Natural killer cell (primary cell): Measurements from ENCODE around the gene MAFG. TPM values are rescaled to one million over a fixed set of nuclear protein-coding genes. Genes with fewer than 3 reads are reported as not detected.

Source experiments
- ATAC-seq, 3 donors: fragments of 150-1000 bp in 2 of 3; fragments of 200-7000 bp in 1 of 3; cut with Tn5 transposase; 1 replicate in 1 of 3; 2 replicates in 2 of 3; pipeline ENCODE4 v1.10.0; 2021; ENCODE audit warnings: mild to moderate bottlenecking in 2 of 3, moderate library complexity in 2 of 3
- DNase-seq, 2 donors: peaks; one replicate each; pipeline versions ENCODE4 v3.0.0 to v3.0.0-alpha.2; 2013 to 2021; ENCODE audit warnings: mixed read lengths in 1 of 2
- H3K27ac ChIP-seq: one replicate; pipeline ENCODE4 v1.5.1; 2013; ENCODE audit warnings: mild to moderate bottlenecking, low read length
- H3K27me3 ChIP-seq: one replicate; pipeline ENCODE4 v1.6.1; 2013; ENCODE audit warnings: low read length; ENCODE audit not compliant: control insufficient read depth, insufficient read depth
- H3K36me3 ChIP-seq: one replicate; pipeline ENCODE4 v1.6.1; 2013; ENCODE audit warnings: low read length; ENCODE audit not compliant: control insufficient read depth, insufficient read depth
- H3K4me1 ChIP-seq: one replicate; pipeline ENCODE4 v1.6.1; 2013; ENCODE audit warnings: low read length; ENCODE audit not compliant: control insufficient read depth, insufficient read depth
- H3K4me3 ChIP-seq: one replicate; pipeline ENCODE4 v1.5.1; 2013; ENCODE audit warnings: low read length
- H3K9me3 ChIP-seq: one replicate; pipeline ENCODE4 v1.6.1; 2013; ENCODE audit warnings: low read length; ENCODE audit not compliant: control insufficient read depth, insufficient read depth
- H3K27ac Mint-ChIP-seq, 2 donors: one replicate each; pipeline ENCODE4 v1.8.0; 2022; ENCODE audit warnings: mild to moderate bottlenecking in 2 of 2, mixed read lengths in 2 of 2, moderate library complexity in 1 of 2
- H3K27me3 Mint-ChIP-seq, 2 donors: one replicate each; pipeline ENCODE4 v1.8.0; 2022; ENCODE audit warnings: low read depth in 2 of 2, mixed read lengths in 2 of 2
- H3K36me3 Mint-ChIP-seq: one replicate; pipeline ENCODE4 v1.8.0; 2022; ENCODE audit warnings: mixed read lengths
- H3K4me1 Mint-ChIP-seq, 2 donors: one replicate each; pipeline ENCODE4 v1.8.0; 2022; ENCODE audit warnings: mixed read lengths in 2 of 2
- H3K4me3 Mint-ChIP-seq: one replicate; pipeline ENCODE4 v1.8.0; 2022; ENCODE audit warnings: mild to moderate bottlenecking, moderate library complexity, mixed read lengths
- H3K9me3 Mint-ChIP-seq, 2 donors: one replicate each; pipeline ENCODE4 v1.8.0; 2022; ENCODE audit warnings: mixed read lengths in 2 of 2
- WGBS: methylation state at CpG from one replicate; pipeline ENCODE4 v1.1.7; 2013; ENCODE audit warnings: missing lambda C conversion rate; ENCODE audit not compliant: insufficient coverage; 5-methylcytosine and 5-hydroxymethylcytosine counted together
- intact Hi-C: fragments of 100-400 bp; cut with micrococcal nuclease; formaldehyde crosslinking; loops from one replicate; pipeline ENCODE4 v1.14.2; 2022
- total RNA-seq, 4 donors: library from RNA; stranded (reverse); fragments of 120-200 nt in 1 of 4; gene quantifications; one replicate each; pipeline versions ENCODE4 v1.2.3 to v1.2.4, GENCODE V29; 2013 to 2022
- TF ChIP-seq, protein P1 (sequence below): fragments of 200-600 bp; IDR thresholded peaks from one replicate; pipeline ENCODE4 v1.8.0; 2022; ENCODE audit warnings: antibody characterized with exemption

MAFG gene
- total RNA-seq, 3 donors from 2014 or later (not counting 1 experiment from before 2014, with no cell fraction given) = 11.9 to 14.6 (median 13.2) TPM

GRCh38 chr17:81914103-81914850 lies 13.3 kb downstream of the MAFG start:
- Histone ChIP-seq H3K27me3 (no peaks in the 10 kb centered on the region), H3K4me3 (no peak overlapping the region), H3K27ac (no peak overlapping the region), H3K9me3 (no peaks in the 10 kb centered on the region), H3K4me1 (peaks cover 42% of the 10 kb centered on the region), H3K36me3 (peaks cover 38% of the 10 kb centered on the region)
- no peaks in the 10 kb centered on the region for H3K27me3 Mint-ChIP-seq
- DNase-seq (no peak), ATAC-seq (no peak)
- H3K9me3 Mint-ChIP-seq = no peaks in the 10 kb centered on the region
- H3K27ac Mint-ChIP-seq = no peak overlapping the region
- no peak overlapping the region for H3K4me3 Mint-ChIP-seq
- TF ChIP-seq, protein P1, sequence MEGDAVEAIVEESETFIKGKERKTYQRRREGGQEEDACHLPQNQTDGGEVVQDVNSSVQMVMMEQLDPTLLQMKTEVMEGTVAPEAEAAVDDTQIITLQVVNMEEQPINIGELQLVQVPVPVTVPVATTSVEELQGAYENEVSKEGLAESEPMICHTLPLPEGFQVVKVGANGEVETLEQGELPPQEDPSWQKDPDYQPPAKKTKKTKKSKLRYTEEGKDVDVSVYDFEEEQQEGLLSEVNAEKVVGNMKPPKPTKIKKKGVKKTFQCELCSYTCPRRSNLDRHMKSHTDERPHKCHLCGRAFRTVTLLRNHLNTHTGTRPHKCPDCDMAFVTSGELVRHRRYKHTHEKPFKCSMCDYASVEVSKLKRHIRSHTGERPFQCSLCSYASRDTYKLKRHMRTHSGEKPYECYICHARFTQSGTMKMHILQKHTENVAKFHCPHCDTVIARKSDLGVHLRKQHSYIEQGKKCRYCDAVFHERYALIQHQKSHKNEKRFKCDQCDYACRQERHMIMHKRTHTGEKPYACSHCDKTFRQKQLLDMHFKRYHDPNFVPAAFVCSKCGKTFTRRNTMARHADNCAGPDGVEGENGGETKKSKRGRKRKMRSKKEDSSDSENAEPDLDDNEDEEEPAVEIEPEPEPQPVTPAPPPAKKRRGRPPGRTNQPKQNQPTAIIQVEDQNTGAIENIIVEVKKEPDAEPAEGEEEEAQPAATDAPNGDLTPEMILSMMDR = no peak
- 98% methylated on average over 35 of the region's 36 CpGs for WGBS
- intact Hi-C loops = no loop called here
- peaks cover 26 to 46% of the 10 kb centered on the region in 2 donors for H3K4me1 Mint-ChIP-seq
- H3K36me3 Mint-ChIP-seq = no peaks in the 10 kb centered on the region

- H3K27me3 ChIP-seq = no peaks in the 10 kb centered on the region
- no peak overlapping the region for H3K27ac ChIP-seq
- Mint-ChIP-seq H3K4me3 (peak overlapping the region; percentile 17), H3K27ac (no peak overlapping the region), H3K9me3 (no peaks in the 10 kb centered on the region), H3K27me3 (no peaks in the 10 kb centered on the region), H3K4me1 (peaks cover 26 to 46% of the 10 kb centered on the region in 2 donors), H3K36me3 (no peaks in the 10 kb centered on the region)
- no peak overlapping the region for H3K4me3 ChIP-seq
- H3K9me3 ChIP-seq = no peaks in the 10 kb centered on the region
- peaks cover 42% of the 10 kb centered on the region for H3K4me1 ChIP-seq
- intact Hi-C loops = no loop called here
- no peak for ATAC-seq
- WGBS = 97% methylated on average over 31 of the region's 31 CpGs
- peaks cover 42% of the 10 kb centered on the region for H3K36me3 ChIP-seq
- DNase-seq = no peak
- TF ChIP-seq, protein P1 = no peak
Measured at GRCh38 chr17:81913394-81914102, 14.0 kb downstream of the MAFG start.

DNA sequence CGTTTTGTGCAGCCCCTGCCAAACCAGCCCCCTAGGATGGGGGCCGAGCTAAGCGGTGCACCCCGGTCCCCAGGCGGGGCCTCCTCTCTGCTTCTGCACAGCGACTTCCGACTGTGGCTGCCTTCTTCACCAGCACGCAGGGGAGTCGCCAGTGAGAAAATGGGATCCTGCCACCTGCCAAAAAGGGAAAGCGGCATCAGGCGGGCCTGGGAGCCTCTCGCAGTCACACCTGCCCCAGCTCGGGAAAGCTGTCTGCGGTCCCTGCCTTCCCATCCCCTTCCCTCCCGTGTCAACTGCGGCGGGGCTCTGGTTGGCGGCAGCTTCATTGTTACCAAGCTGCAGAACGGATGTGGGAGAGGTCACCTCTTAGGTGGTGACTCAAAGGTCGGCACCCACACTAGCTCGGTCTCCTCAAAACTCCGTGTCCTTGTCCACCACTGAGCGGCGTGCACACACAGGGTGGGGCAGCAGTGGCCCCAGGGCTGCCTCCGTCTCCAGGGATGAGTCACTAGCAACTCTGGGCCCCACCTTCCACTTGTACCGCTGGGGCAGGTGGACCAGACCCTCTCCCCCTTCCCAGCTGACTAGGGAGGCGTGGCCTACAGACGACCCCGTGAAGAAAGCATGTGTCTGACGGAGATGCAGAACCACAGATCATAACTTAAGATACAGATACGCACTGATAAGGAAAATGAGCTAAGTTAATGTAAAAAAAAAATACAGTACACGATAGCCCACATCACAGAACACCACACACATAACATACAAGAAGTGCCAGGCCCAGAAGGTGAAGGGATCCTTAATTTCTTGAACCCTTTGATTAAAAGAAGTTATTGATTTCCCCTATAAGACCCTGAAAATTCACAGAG lies 14.9 kb downstream of the MAFG start:
- Histone ChIP-seq H3K36me3 (peaks cover 50% of the 10 kb centered on the region), H3K9me3 (no peaks in the 10 kb centered on the region), H3K4me1 (peaks cover 37% of the 10 kb centered on the region), H3K27ac (no peak overlapping the region), H3K4me3 (no peak overlapping the region), H3K27me3 (no peaks in the 10 kb centered on the region)
- H3K27ac Mint-ChIP-seq = no peak overlapping the region
- peaks cover 20 to 40% of the 10 kb centered on the region in 2 donors for H3K4me1 Mint-ChIP-seq
- WGBS = 94% methylated on average over 30 of the region's 32 CpGs
- intact Hi-C loops = no loop called here
- no peak for DNase-seq
- no peaks in the 10 kb centered on the region for H3K9me3 Mint-ChIP-seq
- no peak for ATAC-seq
- TF ChIP-seq, protein P1 = no peak
- no peaks in the 10 kb centered on the region for H3K36me3 Mint-ChIP-seq
- H3K4me3 Mint-ChIP-seq = peak overlapping the region; percentile 40
- H3K27me3 Mint-ChIP-seq = no peaks in the 10 kb centered on the region
